ENCODE data around the gene ACSM2A.

DNA sequence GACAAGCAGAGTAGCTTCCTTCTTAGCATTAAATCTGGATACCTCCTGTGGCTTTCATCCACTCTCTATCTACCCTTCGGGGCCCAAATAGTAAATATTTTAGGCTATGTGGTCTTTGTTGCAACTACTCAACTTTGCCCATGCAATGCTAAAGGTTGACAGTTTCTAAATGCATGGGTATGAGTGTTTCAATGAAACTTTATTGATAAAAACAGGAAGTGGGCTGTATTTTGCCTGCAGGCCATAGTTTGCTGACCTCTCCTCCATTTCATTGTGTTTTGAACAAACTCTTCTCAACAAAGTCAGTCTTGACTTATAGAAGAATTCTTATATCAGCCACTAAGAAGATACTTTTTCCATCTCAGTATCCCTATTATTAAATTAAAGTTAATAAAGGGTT lies 34.1 kb downstream of the ACSM2A start:
- TF ChIP-seq TEAD4 (IDR thresholded peaks at IDR 0.05) (no peak), RAD21 (IDR thresholded peaks at IDR 0.05; ENCODE audit: low read depth) (no peak), YY1 (IDR thresholded peaks at IDR 0.05; ENCODE audit: low read depth) (no peak), CEBPB (IDR thresholded peaks at IDR 0.05) (no peak), CREB1 (IDR thresholded peaks at IDR 0.05; ENCODE audit: low read depth) (no peak), EP300 (IDR thresholded peaks at IDR 0.05; ENCODE audit: borderline replicate concordance) (no peak), TAF1 (IDR thresholded peaks at IDR 0.05; ENCODE audit: low read depth) (no peak)
- TF ChIP-seq, protein P1, sequence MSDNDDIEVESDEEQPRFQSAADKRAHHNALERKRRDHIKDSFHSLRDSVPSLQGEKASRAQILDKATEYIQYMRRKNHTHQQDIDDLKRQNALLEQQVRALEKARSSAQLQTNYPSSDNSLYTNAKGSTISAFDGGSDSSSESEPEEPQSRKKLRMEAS (IDR thresholded peaks at IDR 0.05): no peak
- TF ChIP-seq, protein P2, sequence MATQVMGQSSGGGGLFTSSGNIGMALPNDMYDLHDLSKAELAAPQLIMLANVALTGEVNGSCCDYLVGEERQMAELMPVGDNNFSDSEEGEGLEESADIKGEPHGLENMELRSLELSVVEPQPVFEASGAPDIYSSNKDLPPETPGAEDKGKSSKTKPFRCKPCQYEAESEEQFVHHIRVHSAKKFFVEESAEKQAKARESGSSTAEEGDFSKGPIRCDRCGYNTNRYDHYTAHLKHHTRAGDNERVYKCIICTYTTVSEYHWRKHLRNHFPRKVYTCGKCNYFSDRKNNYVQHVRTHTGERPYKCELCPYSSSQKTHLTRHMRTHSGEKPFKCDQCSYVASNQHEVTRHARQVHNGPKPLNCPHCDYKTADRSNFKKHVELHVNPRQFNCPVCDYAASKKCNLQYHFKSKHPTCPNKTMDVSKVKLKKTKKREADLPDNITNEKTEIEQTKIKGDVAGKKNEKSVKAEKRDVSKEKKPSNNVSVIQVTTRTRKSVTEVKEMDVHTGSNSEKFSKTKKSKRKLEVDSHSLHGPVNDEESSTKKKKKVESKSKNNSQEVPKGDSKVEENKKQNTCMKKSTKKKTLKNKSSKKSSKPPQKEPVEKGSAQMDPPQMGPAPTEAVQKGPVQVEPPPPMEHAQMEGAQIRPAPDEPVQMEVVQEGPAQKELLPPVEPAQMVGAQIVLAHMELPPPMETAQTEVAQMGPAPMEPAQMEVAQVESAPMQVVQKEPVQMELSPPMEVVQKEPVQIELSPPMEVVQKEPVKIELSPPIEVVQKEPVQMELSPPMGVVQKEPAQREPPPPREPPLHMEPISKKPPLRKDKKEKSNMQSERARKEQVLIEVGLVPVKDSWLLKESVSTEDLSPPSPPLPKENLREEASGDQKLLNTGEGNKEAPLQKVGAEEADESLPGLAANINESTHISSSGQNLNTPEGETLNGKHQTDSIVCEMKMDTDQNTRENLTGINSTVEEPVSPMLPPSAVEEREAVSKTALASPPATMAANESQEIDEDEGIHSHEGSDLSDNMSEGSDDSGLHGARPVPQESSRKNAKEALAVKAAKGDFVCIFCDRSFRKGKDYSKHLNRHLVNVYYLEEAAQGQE (IDR thresholded peaks at IDR 0.05; ENCODE audit: low read depth): no peak

Measured in Ishikawa (cell line).